ENCODE measurements around the gene GNAT2.

Gene GNAT2

GRCh38 chr1:109654519-109654918, 35.1 kb upstream of the GNAT2 start:
- no peak for TF ChIP-seq CTCF (IDR thresholded peaks at IDR 0.05; ENCODE audit: low read length, missing control alignments)
- DNase-seq (ENCODE audit: low read depth) = no peak
- no peak overlapping the region for H3K4me3 ChIP-seq (replicated peaks; ENCODE audit: low read depth, low read length)

- H3K4me3 ChIP-seq (replicated peaks; ENCODE audit: low read depth, low read length) = no peak overlapping the region
- TF ChIP-seq CTCF (IDR thresholded peaks at IDR 0.05; ENCODE audit: low read length, missing control alignments) = no peak
- no peak for DNase-seq (ENCODE audit: low read depth)
These were observed 33.9 kb upstream of the GNAT2 start for GRCh38 chr1:109653306-109653705.

- no peak for TF ChIP-seq CTCF (IDR thresholded peaks at IDR 0.05; ENCODE audit: low read length, missing control alignments)
- no peak overlapping the region for H3K4me3 ChIP-seq (replicated peaks; ENCODE audit: low read depth, low read length)
- no peak for DNase-seq (ENCODE audit: low read depth)
These were observed 33.0 kb upstream of the GNAT2 start for GRCh38 chr1:109652402-109652801.

- TF ChIP-seq CTCF (IDR thresholded peaks at IDR 0.05; ENCODE audit: low read length, missing control alignments) = no peak
- no peak overlapping the region for H3K4me3 ChIP-seq (replicated peaks; ENCODE audit: low read depth, low read length)
- no peak for DNase-seq (ENCODE audit: low read depth)
These were observed 31.2 kb upstream of the GNAT2 start for GRCh38 chr1:109650609-109651008.

- peak; percentile 47 for TF ChIP-seq CTCF (IDR thresholded peaks at IDR 0.05; ENCODE audit: low read length, missing control alignments)
- H3K4me3 ChIP-seq (replicated peaks; ENCODE audit: low read depth, low read length) = peak overlapping the region; percentile 40
- DNase-seq (ENCODE audit: low read depth) = peak; percentile 69
These were observed 30.1 kb upstream of the GNAT2 start for GRCh38 chr1:109649491-109649914.

- no peak overlapping the region for H3K4me3 ChIP-seq (replicated peaks; ENCODE audit: low read depth, low read length)
- no peak for DNase-seq (ENCODE audit: low read depth)
- TF ChIP-seq CTCF (IDR thresholded peaks at IDR 0.05; ENCODE audit: low read length, missing control alignments) = no peak
These were observed 25.3 kb upstream of the GNAT2 start for GRCh38 chr1:109644670-109645069.

GRCh38 chr1:109643385-109644230, 24.2 kb upstream of the GNAT2 start:
- peak; percentile 86 for TF ChIP-seq CTCF (IDR thresholded peaks at IDR 0.05; ENCODE audit: low read length, missing control alignments)
- peak; percentile 78 for DNase-seq (ENCODE audit: low read depth)
- no peak overlapping the region for H3K4me3 ChIP-seq (replicated peaks; ENCODE audit: low read depth, low read length)

Data from fibroblast of pulmonary artery (primary cell).